Measurements from ENCODE around the gene TMEM17. TPM values are rescaled to one million over a fixed set of nuclear protein-coding genes. Genes with fewer than 3 reads are reported as not detected.

The TMEM17 gene
- total RNA-seq, 1 experiment from 2014 or later: 3.2 TPM

DNA sequence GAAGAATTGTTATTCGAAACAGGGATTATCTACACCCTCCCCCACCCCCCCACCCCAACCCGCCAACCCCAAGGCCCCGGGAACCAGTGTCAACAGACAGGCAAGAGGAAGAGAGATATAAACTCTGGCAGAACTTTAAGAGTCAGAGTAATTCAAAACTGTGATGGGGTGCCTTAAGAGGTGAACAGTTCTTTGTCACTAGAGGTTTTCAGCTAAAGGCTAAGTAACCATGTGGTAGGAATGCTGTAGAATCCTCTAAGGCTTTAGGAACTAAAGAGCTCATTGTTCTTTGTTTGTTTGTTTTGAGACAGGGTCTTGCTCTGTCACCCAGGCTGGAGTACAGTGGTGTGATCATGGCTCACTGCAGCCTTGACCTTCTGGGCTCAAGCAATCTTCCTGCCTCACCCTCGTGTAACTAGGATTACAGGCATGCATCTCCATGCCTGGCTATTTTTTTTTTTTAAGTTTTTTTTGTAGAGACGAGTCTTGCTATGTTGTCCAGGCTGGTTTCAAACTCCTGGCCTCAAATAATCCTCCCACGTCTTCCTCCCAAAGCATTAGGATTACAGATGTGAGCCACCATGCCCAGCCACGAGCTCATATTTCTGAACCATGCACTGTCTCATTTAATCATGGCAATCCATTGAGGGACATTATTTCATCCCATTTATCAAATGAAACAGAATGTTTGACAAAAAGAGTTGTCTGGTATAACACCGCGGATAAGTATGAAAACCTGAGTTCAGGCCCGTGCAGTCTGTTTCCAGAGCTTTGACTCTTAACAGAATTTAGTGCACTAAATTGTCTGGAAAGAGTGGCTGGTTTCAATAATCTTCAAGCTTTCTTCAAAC is 20.8 kb upstream of the TMEM17 start (continued):
- TF ChIP-seq, protein P1, sequence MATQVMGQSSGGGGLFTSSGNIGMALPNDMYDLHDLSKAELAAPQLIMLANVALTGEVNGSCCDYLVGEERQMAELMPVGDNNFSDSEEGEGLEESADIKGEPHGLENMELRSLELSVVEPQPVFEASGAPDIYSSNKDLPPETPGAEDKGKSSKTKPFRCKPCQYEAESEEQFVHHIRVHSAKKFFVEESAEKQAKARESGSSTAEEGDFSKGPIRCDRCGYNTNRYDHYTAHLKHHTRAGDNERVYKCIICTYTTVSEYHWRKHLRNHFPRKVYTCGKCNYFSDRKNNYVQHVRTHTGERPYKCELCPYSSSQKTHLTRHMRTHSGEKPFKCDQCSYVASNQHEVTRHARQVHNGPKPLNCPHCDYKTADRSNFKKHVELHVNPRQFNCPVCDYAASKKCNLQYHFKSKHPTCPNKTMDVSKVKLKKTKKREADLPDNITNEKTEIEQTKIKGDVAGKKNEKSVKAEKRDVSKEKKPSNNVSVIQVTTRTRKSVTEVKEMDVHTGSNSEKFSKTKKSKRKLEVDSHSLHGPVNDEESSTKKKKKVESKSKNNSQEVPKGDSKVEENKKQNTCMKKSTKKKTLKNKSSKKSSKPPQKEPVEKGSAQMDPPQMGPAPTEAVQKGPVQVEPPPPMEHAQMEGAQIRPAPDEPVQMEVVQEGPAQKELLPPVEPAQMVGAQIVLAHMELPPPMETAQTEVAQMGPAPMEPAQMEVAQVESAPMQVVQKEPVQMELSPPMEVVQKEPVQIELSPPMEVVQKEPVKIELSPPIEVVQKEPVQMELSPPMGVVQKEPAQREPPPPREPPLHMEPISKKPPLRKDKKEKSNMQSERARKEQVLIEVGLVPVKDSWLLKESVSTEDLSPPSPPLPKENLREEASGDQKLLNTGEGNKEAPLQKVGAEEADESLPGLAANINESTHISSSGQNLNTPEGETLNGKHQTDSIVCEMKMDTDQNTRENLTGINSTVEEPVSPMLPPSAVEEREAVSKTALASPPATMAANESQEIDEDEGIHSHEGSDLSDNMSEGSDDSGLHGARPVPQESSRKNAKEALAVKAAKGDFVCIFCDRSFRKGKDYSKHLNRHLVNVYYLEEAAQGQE (IDR thresholded peaks at IDR 0.05; ENCODE audit: low read depth): no peak

DNA sequence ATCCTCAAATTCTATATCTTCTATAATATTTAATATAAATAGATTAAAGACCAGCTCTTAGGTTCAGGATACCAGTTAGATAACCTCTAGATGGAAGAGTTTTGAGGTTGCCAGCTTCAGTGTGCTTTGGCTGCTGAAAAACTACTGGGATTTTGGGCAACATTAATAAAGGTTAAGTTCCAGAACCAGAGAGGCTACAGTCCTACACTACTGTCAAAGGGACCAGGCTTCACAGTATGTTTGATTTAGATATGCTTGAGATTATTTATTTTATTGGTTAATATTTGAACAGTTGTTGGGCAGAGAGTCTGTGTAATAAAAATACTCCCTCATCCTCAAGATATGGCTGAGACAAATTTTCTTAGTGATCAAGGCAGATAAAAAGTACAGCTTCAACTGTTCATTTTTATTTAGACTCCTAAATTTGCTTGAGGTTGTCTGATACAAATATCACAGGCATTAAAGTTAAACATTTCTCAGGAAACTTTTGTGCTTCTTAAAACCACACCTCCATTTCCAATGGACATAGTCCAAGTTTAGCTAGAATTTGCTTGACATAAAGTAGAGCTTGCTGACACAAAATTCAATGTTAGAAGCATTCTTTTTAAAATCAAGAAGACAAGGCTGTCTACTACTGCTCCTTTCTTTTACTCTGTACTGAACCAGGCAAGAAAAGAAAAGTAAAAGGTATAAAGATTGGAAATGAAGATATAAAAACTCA is 19.7 kb upstream of the TMEM17 start:
- DNase-seq (ENCODE audit: low read depth, low spot score) (no peak), ATAC-seq (no peak)
- Histone ChIP-seq H3K27ac (ENCODE audit: low read depth, low read length) (no peak overlapping the region), H3K4me3 (replicated peaks in 1 of 2; ENCODE audit: low read depth in 1 of 2, low read length in 2 of 2) (no peak overlapping the region), H2AFZ (ENCODE audit: low read depth, low read length, poor library complexity, severe bottlenecking) (peak overlapping the region; percentile 50), H3K9me2 (ENCODE audit: insufficient read depth) (no peaks in the 10 kb centered on the region), H3K4me2 (ENCODE audit: low read length) (no peak overlapping the region), H3K36me3 (ENCODE audit: control insufficient read depth in 1 of 2, insufficient read depth in 2 of 2, low read length in 2 of 2) (no peaks in the 10 kb centered on the region), H4K20me1 (ENCODE audit: insufficient read depth) (no peaks in the 10 kb centered on the region), H3K27me3 (ENCODE audit: insufficient read depth, low read length) (no peaks in the 10 kb centered on the region), H3K4me1 (ENCODE audit: control insufficient read depth in 1 of 2, insufficient read depth in 2 of 2, low read length in 2 of 2) (no peaks in the 10 kb centered on the region), H3K79me2 (ENCODE audit: insufficient read depth, low read length) (no peaks in the 10 kb centered on the region), H3K9ac (ENCODE audit: low read length) (no peak overlapping the region), H3K9me3 (ENCODE audit: control insufficient read depth in 1 of 2, insufficient read depth in 1 of 2, low read depth in 1 of 2, low read length in 2 of 2) (no peaks in the 10 kb centered on the region)
- no peak for TF ChIP-seq RAD21 (IDR thresholded peaks at IDR 0.05; ENCODE audit: low read depth)
- TF ChIP-seq MAX (IDR thresholded peaks at IDR 0.05): no peak
- BruUV-seq (replicated peaks): no TSS peak
- ChIA-PET POLR2A (interaction anchor here (1.0 kb wide), 1 partner anchor 21 kb away, joined by 3 read pairs; no protein-coding TSS in a partner anchor), RAD21 (ENCODE audit: low non-redundant PET in 1 of 2, low total read pairs in 2 of 2, uncharacterized antibody in 2 of 2, unreplicated experiment in 2 of 2) (no interaction called here), CTCF (no interaction called here)
- intact Hi-C loops (cut with micrococcal nuclease): no loop called here
